Stomach (tissue), 4 donors: ENCODE data around the gene SYT5.

Experiments used
- EP300 ChIP-seq: sonication (generic); formaldehyde crosslinking; IDR thresholded peaks from one replicate; pipeline ENCODE4 v1.6.1; 2017; ENCODE audit warnings: antibody characterized with exemption
- POLR2A ChIP-seq, 4 donors: fragments of 450-650 bp; IDR thresholded peaks; one replicate each; pipeline ENCODE4 v1.6.1; 2016; ENCODE audit warnings: antibody characterized with exemption in 4 of 4, control low read depth in 2 of 4, mild to moderate bottlenecking in 1 of 4, moderate library complexity in 1 of 4
- POLR2AphosphoS5 ChIP-seq, 3 donors: sonication (generic); formaldehyde crosslinking; IDR thresholded peaks; one replicate each; pipeline ENCODE4 v1.6.1; 2016; ENCODE audit warnings: antibody characterized with exemption in 3 of 3
- TF ChIP-seq, protein P1 (sequence below), 7 experiments: fragments of 450-650 bp in 4 of 7; fragments of 200-600 bp in 3 of 7; sonication (generic) in 3 of 7; IDR thresholded peaks; one replicate each; pipeline ENCODE4 v1.5.1; 2016 to 2019; ENCODE audit warnings: antibody characterized with exemption in 7 of 7, control low read depth in 2 of 7, mild to moderate bottlenecking in 1 of 7

GRCh38 chr19:55157064-55157908 lies 22.8 kb downstream of the SYT5 start, which contains the start of gene TNNI3:
- TF ChIP-seq, protein P1, sequence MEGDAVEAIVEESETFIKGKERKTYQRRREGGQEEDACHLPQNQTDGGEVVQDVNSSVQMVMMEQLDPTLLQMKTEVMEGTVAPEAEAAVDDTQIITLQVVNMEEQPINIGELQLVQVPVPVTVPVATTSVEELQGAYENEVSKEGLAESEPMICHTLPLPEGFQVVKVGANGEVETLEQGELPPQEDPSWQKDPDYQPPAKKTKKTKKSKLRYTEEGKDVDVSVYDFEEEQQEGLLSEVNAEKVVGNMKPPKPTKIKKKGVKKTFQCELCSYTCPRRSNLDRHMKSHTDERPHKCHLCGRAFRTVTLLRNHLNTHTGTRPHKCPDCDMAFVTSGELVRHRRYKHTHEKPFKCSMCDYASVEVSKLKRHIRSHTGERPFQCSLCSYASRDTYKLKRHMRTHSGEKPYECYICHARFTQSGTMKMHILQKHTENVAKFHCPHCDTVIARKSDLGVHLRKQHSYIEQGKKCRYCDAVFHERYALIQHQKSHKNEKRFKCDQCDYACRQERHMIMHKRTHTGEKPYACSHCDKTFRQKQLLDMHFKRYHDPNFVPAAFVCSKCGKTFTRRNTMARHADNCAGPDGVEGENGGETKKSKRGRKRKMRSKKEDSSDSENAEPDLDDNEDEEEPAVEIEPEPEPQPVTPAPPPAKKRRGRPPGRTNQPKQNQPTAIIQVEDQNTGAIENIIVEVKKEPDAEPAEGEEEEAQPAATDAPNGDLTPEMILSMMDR (IDR thresholded peaks at IDR 0.05) = no peak
- TF ChIP-seq POLR2A (IDR thresholded peaks at IDR 0.05) (no peak), EP300 (no peak), POLR2AphosphoS5 (IDR thresholded peaks at IDR 0.05) (no peak)
